Panc1 (cell line): ENCODE data around the gene WDR59. TPM values are rescaled to one million over a fixed set of nuclear protein-coding genes. Genes with fewer than 3 reads are reported as not detected.

Source experiments
- ATAC-seq: fragments of 200-7000 bp; cut with Tn5 transposase; 2 replicates; pipeline ENCODE4 v1.9.1; 2020; ENCODE audit warnings: mild to moderate bottlenecking, moderate library complexity
- BruUV-seq: library from RNA; stranded (reverse); fragments of 400-500 nt; replicated peaks from 2 replicates; lab custom pipeline; 2021; lab: Mats Ljungman, UMichigan
- CTCF ChIA-PET: fragments of 300-600 bp; sonication (Branson Sonifier 250); formaldehyde crosslinking; loops from one replicate; lab custom pipeline; 2022; ENCODE audit warnings: antibody characterized with exemption; lab: Charles Lee
- POLR2A ChIA-PET: fragments of 300-600 bp; sonication (Branson Sonifier 250); formaldehyde crosslinking; loops from one replicate; lab custom pipeline; 2022; ENCODE audit warnings: antibody characterized with exemption; lab: Charles Lee
- DNase-seq: peaks from one replicate; pipeline ENCODE4 v3.0.0-alpha.2; 2010; ENCODE audit warnings: low read depth, low spot score
- H3K27ac ChIP-seq: 2 replicates; pipeline ENCODE4 v1.5.1; 2011; ENCODE audit warnings: mild to moderate bottlenecking, low read length, inconsistent platforms
- H3K27me3 ChIP-seq: fragments of 200-500 bp; sonication (Bioruptor generic); 2 replicates; pipeline ENCODE4 v1.6.0; 2014; ENCODE audit warnings: low read length, inconsistent platforms; ENCODE audit not compliant: control insufficient read depth, insufficient read depth
- H3K36me3 ChIP-seq: fragments of 200-500 bp; sonication (Bioruptor generic); 2 replicates; pipeline ENCODE4 v1.5.1; 2014; ENCODE audit warnings: inconsistent platforms, mild to moderate bottlenecking, low read length, moderate library complexity; ENCODE audit not compliant: control insufficient read depth, insufficient read depth
- H3K4me1 ChIP-seq: 2 replicates; pipeline ENCODE4 v1.5.1; 2011; ENCODE audit warnings: inconsistent platforms, mild to moderate bottlenecking, low read length, moderate library complexity; ENCODE audit not compliant: control insufficient read depth, insufficient read depth
- H3K4me3 ChIP-seq, 2 experiments: 2 replicates each; pipeline ENCODE4 v1.5.1; 2011 to 2012; ENCODE audit warnings: low read depth in 2 of 2, low read length in 2 of 2, mild to moderate bottlenecking in 2 of 2, inconsistent platforms in 1 of 2, moderate library complexity in 1 of 2
- H3K9me3 ChIP-seq: fragments of 200-500 bp; sonication (Bioruptor generic); 2 replicates; pipeline ENCODE4 v1.5.1; 2014; ENCODE audit warnings: low read depth, mild to moderate bottlenecking, inconsistent platforms, low read length, moderate library complexity; ENCODE audit not compliant: control insufficient read depth, insufficient read depth
- CTCF ChIP-seq: fragments of 450-650 bp; IDR thresholded peaks from 2 replicates; pipeline ENCODE4 v1.5.1; 2017; ENCODE audit warnings: mild to moderate bottlenecking
- POLR2AphosphoS5 ChIP-seq: IDR thresholded peaks from 2 replicates; pipeline ENCODE4 v1.6.1; 2012; ENCODE audit warnings: mild to moderate bottlenecking, low read depth, low read length, moderate library complexity
- SIN3A ChIP-seq: IDR thresholded peaks from 2 replicates; pipeline ENCODE4 v1.6.1; 2012; ENCODE audit warnings: low read depth, mild to moderate bottlenecking, low read length, moderate library complexity, borderline replicate concordance; ENCODE audit not compliant: insufficient read depth
- TCF7L2 ChIP-seq: IDR thresholded peaks from 2 replicates; pipeline ENCODE4 v1.6.1; 2011; ENCODE audit warnings: mild to moderate bottlenecking, low read depth, low read length, inconsistent platforms
- in situ Hi-C: cut with HindIII; loops from 2 replicates; pipeline ENCODE4 v1.10.0; 2016; ENCODE audit warnings: low sequenced_read_pairs, low pct_unique_long_range_greater_than_20kb
- intact Hi-C: fragments of 100-400 bp; cut with micrococcal nuclease; formaldehyde crosslinking; loops from one replicate; pipeline ENCODE4 v1.10.0; 2022; ENCODE audit not compliant: unreplicated experiment
- total RNA-seq: library from RNA; stranded (reverse); gene quantifications from one replicate; pipeline ENCODE4 v1.2.1, GENCODE V29; 2021; ENCODE audit not compliant: unreplicated experiment
- TF ChIP-seq, protein P1 (sequence below), 2 experiments: IDR thresholded peaks; 2 replicates each; pipeline ENCODE4 v1.6.1; 2011 to 2012; ENCODE audit warnings: low read depth in 2 of 2, control low read depth in 1 of 2, low read length in 1 of 2, mild to moderate bottlenecking in 1 of 2, moderate library complexity in 1 of 2; ENCODE audit not compliant: insufficient read depth in 1 of 2

Gene WDR59
- total RNA-seq, 1 experiment from 2014 or later = 58.7 TPM

DNA sequence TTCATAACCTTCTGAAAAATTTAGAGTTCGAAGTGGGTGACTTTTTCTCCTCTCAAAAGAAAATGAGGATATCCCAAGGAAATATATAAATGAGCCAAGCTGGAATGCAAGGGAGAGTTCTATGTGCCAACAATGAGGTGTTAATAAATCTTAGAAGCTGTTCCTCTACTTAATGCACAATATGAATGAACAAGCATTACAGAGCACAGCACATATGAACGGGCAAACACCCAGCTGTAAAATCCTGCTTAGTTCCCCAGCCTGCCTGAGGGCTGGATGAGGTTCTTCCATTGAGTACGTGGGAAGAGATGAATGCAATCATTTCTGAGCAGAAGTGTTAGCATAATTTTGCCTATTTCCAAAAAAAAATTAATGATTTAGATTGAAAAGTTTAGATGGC is 58.1 kb downstream of the WDR59 start:
- Histone ChIP-seq H3K36me3 (no peaks in the 10 kb centered on the region), H3K4me1 (no peaks in the 10 kb centered on the region), H3K27ac (no peak overlapping the region), H3K9me3 (no peaks in the 10 kb centered on the region), H3K27me3 (no peaks in the 10 kb centered on the region), H3K4me3 (no peak overlapping the region)
- POLR2A ChIA-PET = no interaction called here
- DNase-seq (no peak), ATAC-seq (no peak)
- CTCF ChIA-PET = no interaction called here
- TF ChIP-seq CTCF (no peak), POLR2AphosphoS5 (no peak), SIN3A (no peak), TCF7L2 (no peak)
- TF ChIP-seq, protein P1, sequence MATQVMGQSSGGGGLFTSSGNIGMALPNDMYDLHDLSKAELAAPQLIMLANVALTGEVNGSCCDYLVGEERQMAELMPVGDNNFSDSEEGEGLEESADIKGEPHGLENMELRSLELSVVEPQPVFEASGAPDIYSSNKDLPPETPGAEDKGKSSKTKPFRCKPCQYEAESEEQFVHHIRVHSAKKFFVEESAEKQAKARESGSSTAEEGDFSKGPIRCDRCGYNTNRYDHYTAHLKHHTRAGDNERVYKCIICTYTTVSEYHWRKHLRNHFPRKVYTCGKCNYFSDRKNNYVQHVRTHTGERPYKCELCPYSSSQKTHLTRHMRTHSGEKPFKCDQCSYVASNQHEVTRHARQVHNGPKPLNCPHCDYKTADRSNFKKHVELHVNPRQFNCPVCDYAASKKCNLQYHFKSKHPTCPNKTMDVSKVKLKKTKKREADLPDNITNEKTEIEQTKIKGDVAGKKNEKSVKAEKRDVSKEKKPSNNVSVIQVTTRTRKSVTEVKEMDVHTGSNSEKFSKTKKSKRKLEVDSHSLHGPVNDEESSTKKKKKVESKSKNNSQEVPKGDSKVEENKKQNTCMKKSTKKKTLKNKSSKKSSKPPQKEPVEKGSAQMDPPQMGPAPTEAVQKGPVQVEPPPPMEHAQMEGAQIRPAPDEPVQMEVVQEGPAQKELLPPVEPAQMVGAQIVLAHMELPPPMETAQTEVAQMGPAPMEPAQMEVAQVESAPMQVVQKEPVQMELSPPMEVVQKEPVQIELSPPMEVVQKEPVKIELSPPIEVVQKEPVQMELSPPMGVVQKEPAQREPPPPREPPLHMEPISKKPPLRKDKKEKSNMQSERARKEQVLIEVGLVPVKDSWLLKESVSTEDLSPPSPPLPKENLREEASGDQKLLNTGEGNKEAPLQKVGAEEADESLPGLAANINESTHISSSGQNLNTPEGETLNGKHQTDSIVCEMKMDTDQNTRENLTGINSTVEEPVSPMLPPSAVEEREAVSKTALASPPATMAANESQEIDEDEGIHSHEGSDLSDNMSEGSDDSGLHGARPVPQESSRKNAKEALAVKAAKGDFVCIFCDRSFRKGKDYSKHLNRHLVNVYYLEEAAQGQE (IDR thresholded peaks at IDR 0.05; ENCODE audit: insufficient read depth in 1 of 2, low read depth in 2 of 2, low read length in 1 of 2) = no peak
- intact Hi-C loops = no loop called here
- BruUV-seq = no TSS peak
- in situ Hi-C loops = no loop called here

DNA sequence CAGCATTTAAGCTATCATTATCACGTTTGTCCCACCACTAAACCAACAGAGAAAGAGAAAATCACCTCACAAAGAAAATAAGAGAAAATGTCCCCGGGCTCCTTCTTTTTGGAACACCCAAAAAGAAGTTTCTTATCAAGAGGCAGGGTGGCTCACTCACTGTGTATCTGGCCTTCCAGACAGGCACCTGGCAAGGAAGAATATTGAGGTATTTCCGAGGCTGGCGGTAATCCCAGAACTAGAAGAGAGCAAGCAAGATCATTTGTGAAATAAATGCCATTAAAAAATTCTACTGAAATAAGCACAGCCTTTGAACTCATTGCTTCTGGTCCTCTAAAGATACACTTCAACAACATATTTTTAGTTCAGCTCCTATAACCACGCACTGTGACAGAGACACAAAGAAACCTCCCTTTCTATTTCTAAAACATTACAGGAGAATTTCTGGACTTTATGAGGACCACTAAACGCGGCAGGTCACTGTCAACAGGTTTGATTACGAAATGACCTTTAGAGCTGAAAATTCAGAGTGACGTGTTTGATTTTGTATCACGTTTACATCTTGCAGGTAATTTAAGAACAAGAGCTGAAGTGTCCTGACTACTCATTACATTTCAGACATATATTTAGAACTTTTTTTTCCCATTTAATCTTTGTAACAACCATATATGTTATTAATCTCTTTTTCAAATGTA is 61.0 kb downstream of the WDR59 start:
- BruUV-seq = no TSS peak
- ChIA-PET CTCF (no interaction called here), POLR2A (no interaction called here)
- Histone ChIP-seq H3K27me3 (no peaks in the 10 kb centered on the region), H3K4me1 (no peaks in the 10 kb centered on the region), H3K9me3 (no peaks in the 10 kb centered on the region), H3K27ac (no peak overlapping the region), H3K36me3 (no peaks in the 10 kb centered on the region; the same call in 1 of the 2 replicates), H3K4me3 (no peak overlapping the region)
- TF ChIP-seq, protein P1 (IDR thresholded peaks at IDR 0.05; ENCODE audit: insufficient read depth in 1 of 2, low read depth in 2 of 2, low read length in 1 of 2) = no peak
- TF ChIP-seq POLR2AphosphoS5 (no peak), TCF7L2 (no peak), CTCF (no peak), SIN3A (no peak)
- intact Hi-C loops (no loop called here), in situ Hi-C loops (no loop called here)
- ATAC-seq = no peak
- DNase-seq = no peak
